Measurements from ENCODE around the gene CDK9. TPM values are rescaled to one million over a fixed set of nuclear protein-coding genes. Genes with fewer than 3 reads are reported as not detected.

CDK9 gene
- total RNA-seq, 2 experiments from 2014 or later = 80.0 to 136 TPM

GRCh38 chr9:127828262-127829031, 42.6 kb downstream of the CDK9 start:
- Histone ChIP-seq H3K4me1 (ENCODE audit: insufficient read depth, low read length, poor library complexity, severe bottlenecking) (no peaks in the 10 kb centered on the region), H4K20me1 (ENCODE audit: insufficient read depth, low read length) (no peaks in the 10 kb centered on the region), H3K36me3 (ENCODE audit: insufficient read depth, low read length) (no peaks in the 10 kb centered on the region), H3K4me3 (ENCODE audit: low read depth, low read length, poor library complexity, severe bottlenecking) (no peak overlapping the region), H3K27ac (ENCODE audit: low read depth, low read length, poor library complexity, severe bottlenecking) (no peak overlapping the region), H3K9me2 (ENCODE audit: insufficient read depth, low read length) (no peaks in the 10 kb centered on the region), H3K4me2 (ENCODE audit: low read length) (no peak overlapping the region), H3K9me3 (ENCODE audit: low read length) (no peaks in the 10 kb centered on the region), H3K79me2 (ENCODE audit: insufficient read depth, low read depth, low read length) (no peaks in the 10 kb centered on the region), H2AFZ (ENCODE audit: low read length) (no peak overlapping the region)
- TF ChIP-seq EZH2phosphoT487 (IDR thresholded peaks at IDR 0.05; ENCODE audit: borderline replicate concordance, low read depth, low read length) (no peak), CTCF (conservative IDR thresholded peaks at IDR 0.05; ENCODE audit: low read length) (no peak)
- DNase-seq (ENCODE audit: low spot score) = no peak
- CTCF ChIA-PET (ENCODE audit: unreplicated experiment) = no interaction called here
- intact Hi-C loops (cut with micrococcal nuclease; ENCODE audit: unreplicated experiment) = no loop called here
- no TSS peak for BruUV-seq (replicated peaks)
- POLR2A ChIA-PET = interaction anchor here (0.6 kb wide), 1 partner anchor 16 kb away, joined by 3 read pairs; no protein-coding TSS in a partner anchor

- Histone ChIP-seq H3K79me2 (ENCODE audit: insufficient read depth, low read depth, low read length) (no peaks in the 10 kb centered on the region), H2AFZ (ENCODE audit: low read length) (no peak overlapping the region)
- CTCF ChIA-PET (ENCODE audit: unreplicated experiment) = no interaction called here
Measured at GRCh38 chr9:127829205-127829906, 43.5 kb downstream of the CDK9 start.

More at GRCh38 chr9:127829205-127829906, 43.5 kb downstream of the CDK9 start:
- Histone ChIP-seq H3K36me3 (ENCODE audit: insufficient read depth, low read length) (no peaks in the 10 kb centered on the region), H3K4me1 (ENCODE audit: insufficient read depth, low read length, poor library complexity, severe bottlenecking) (no peaks in the 10 kb centered on the region), H3K9me2 (ENCODE audit: insufficient read depth, low read length) (no peaks in the 10 kb centered on the region), H3K4me2 (ENCODE audit: low read length) (no peak overlapping the region), H3K27ac (ENCODE audit: low read depth, low read length, poor library complexity, severe bottlenecking) (no peak overlapping the region), H3K9me3 (ENCODE audit: low read length) (no peaks in the 10 kb centered on the region), H3K4me3 (ENCODE audit: low read depth, low read length, poor library complexity, severe bottlenecking) (no peak overlapping the region), H4K20me1 (ENCODE audit: insufficient read depth, low read length) (no peaks in the 10 kb centered on the region)
- no TSS peak for BruUV-seq (replicated peaks)
- POLR2A ChIA-PET = no interaction called here
- intact Hi-C loops (cut with micrococcal nuclease; ENCODE audit: unreplicated experiment) = no loop called here
- no peak for DNase-seq (ENCODE audit: low spot score)
- TF ChIP-seq EZH2phosphoT487 (IDR thresholded peaks at IDR 0.05; ENCODE audit: borderline replicate concordance, low read depth, low read length) (no peak), CTCF (conservative IDR thresholded peaks at IDR 0.05; ENCODE audit: low read length) (no peak)
